Erythroblast (primary cell): ENCODE measurements around the gene CLEC3B.
"Not testable (repeated sequence)": the region's sequence is repeated elsewhere in the genome, so short reads cannot be mapped to it uniquely, and the experiment has no call there.

ENCODE experiments used
- DNase-seq, 2 experiments: peaks; one replicate each; lab custom pipeline; 2025; lab: John Stamatoyannopoulos, UW
- GATA1 ChIP-seq: IDR thresholded peaks from 2 replicates; pipeline ENCODE4 v1.6.1; 2011; ENCODE audit warnings: low read depth, mild to moderate bottlenecking, control low read depth, low read length, moderate library complexity
- POLR2A ChIP-seq: IDR thresholded peaks from 2 replicates; pipeline ENCODE4 v1.6.1; 2011; ENCODE audit warnings: mild to moderate bottlenecking, low read length

Gene CLEC3B

GRCh38 chr3:45075821-45076625, 49.9 kb downstream of the CLEC3B start:
- no peak for TF ChIP-seq GATA1
- no peak for TF ChIP-seq POLR2A
- no peak for DNase-seq

DNA sequence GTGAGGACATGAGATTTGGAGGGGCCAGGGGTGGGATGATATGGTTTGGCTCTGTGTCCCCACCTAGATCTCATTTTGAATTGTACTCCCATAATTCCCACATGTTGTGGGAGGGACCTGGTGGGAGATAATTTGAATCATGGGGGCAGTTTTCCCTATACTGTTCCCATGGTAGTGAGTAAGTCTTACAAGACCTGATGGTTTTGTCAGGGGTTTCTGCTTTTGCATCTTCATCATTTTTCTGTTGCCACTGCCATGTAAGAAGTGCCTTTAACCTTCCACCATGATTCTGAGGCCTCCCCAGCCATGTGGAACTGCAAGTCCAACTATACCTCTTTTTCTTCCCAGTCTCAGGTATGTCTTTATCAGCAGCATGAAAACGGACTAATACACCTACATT, 52.2 kb downstream of the CLEC3B start:
- DNase-seq = not testable (repeated sequence)

GRCh38 chr3:45078910-45079522, 52.9 kb downstream of the CLEC3B start:
- peak; percentile 17 to 23 for DNase-seq
- TF ChIP-seq GATA1 (no peak), POLR2A (no peak)

DNA sequence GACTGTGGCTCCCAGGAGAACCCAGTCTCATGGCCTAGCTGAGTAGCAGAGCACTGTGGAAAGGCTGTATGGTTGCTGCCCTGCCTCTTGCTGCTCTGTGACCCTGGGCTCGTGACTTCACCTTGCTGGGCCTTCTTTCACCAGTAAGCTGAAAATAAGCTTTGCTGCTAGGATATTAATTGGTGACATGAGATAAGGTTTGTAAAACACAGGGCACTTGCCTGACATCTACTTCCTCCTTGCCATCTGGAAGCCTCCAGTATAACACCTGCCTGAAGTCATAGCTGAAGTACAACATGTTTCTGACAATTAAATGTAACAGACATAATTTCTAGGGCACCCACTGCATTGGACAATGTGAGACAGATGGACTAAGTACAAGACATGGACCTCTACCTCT, 53.6 kb downstream of the CLEC3B start:
- DNase-seq = no peak
- TF ChIP-seq POLR2A (no peak), GATA1 (no peak)

GRCh38 chr3:45080824-45081223, 54.7 kb downstream of the CLEC3B start:
- no peak for DNase-seq
- TF ChIP-seq POLR2A (no peak), GATA1 (no peak)

DNA sequence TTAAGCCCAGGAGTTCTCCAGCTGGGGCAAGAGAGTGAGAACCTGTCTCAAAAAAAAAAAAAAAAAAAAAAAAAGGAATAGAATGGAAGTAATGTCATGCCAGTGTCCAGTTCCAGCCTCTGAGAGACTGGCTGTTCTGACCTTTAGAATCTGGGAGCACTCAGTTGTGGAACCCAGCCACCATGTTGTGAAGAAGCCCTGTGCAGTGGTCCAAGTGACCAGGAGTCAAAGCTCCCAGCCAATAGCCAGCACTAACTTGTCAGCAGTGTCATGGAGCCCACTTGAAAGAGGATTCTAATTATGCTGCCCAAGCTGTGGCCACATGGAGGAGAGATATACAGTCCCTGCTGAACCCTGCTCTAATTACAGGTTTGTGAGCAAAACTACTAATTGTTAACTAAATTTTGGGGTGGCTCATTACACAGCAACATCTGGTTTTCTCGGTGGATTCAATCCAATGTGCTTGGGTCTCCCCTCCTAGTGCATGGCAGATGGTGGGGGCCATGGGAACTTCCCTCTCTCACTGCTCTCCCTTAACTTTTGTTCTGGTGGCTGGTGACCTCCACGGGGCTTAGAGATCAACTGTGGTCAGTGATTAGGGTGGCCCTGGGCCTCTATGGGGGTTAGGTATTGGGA, 55.5 kb downstream of the CLEC3B start:
- TF ChIP-seq GATA1 (no peak), POLR2A (no peak)
- DNase-seq = no peak

GRCh38 chr3:45082142-45082538, 56.0 kb downstream of the CLEC3B start:
- no peak for TF ChIP-seq GATA1
- TF ChIP-seq POLR2A = no peak

GRCh38 chr3:45083023-45083422, 56.9 kb downstream of the CLEC3B start:
- TF ChIP-seq POLR2A (no peak), GATA1 (no peak)
- DNase-seq = no peak

More at GRCh38 chr3:45082142-45082538, 56.0 kb downstream of the CLEC3B start:
- DNase-seq = no peak

DNA sequence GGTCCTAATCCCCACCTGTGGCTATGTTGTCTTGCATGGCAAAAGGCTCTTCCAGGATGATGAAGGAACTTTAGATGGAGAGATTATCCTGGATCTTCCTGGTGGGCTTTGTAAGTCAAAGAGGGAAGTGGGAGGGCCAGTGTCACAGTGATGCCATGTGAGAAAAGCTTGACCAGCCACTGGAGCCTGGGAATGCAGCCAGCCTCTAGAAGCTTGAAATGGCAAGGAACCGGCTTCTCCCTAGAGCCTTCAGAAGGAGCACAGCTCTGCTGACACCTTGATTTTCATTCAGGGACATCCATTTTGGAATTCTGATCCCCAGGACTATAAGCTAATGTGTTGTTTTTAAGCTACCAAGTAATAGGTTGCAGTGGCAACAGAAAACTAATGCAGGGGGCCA, 58.3 kb downstream of the CLEC3B start:
- DNase-seq = no peak
- no peak for TF ChIP-seq GATA1
- TF ChIP-seq POLR2A = no peak

DNA sequence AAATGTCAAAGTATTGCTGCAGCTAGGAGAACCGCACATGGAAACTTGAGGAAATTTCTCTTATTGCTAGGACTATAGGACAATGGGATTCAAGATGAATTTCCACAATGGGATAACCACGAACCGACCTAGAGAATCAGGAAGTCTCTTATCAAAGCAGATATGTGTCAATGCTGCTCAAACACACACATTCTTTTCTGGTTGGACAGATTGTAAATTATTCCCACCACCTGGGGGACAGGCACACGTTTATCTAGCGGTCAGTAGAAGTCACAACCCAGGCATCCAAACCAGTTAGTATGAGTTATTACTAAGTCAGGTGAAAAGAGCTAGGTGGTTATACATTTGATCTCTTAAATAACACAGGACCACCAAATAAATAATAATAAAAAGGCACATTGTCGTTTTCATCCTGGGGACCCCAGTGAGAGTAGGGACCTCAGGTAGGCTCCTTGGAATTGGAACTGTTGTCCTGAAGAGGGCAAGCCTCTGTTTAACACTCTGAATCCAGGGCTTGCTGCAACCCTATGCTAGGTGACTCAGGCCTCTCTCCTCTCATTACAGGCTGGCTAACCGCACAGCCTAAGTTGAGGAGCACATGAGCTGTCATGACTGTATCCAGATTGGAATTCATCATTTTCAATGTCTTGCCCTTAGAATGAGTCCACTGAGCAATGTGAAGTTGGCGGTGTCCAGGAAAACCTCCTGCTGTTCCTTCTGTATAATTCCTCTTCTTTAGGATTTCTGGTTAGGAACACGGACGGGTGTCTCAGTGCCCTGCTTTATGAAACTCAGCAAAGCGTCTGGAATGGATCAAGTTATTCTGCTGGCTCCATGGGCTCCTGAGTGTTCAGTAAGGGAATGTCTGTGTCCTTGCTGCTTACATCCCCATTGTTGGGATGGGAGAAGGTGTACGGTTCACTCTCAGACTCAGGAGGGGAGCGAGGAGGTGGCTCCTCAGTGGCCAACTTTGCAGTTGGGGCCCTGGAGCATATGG, 59.0 kb downstream of the CLEC3B start:
- no peak for DNase-seq
- TF ChIP-seq GATA1 = no peak
- no peak for TF ChIP-seq POLR2A
